Prostate gland (tissue), 2 donors: Measurements from ENCODE around the gene TSPAN18. TPM values are rescaled to one million over a fixed set of nuclear protein-coding genes. Genes with fewer than 3 reads are reported as not detected.

Experiments
- DNase-seq: peaks from one replicate; pipeline ENCODE4 v3.0.0-alpha.2; 2019; ENCODE audit warnings: low spot score
- H3K27ac ChIP-seq, 2 donors: fragments of 200-600 bp; sonication (generic); 2 replicates each; pipeline ENCODE4 v1.5.1; 2017 to 2019
- H3K27me3 ChIP-seq: fragments of 200-600 bp; sonication (generic); replicated peaks from 2 replicates; pipeline ENCODE4 v1.5.1; 2019; ENCODE audit not compliant: insufficient read depth
- H3K36me3 ChIP-seq, 2 donors: fragments of 200-600 bp; sonication (generic); 1 replicate in 1 of 2; 2 replicates in 1 of 2; pipeline versions ENCODE4 v1.5.1 to v1.8.1; 2017 to 2019
- H3K4me1 ChIP-seq: fragments of 200-600 bp; sonication (generic); replicated peaks from 2 replicates; pipeline ENCODE4 v1.5.1; 2019
- H3K4me3 ChIP-seq, 2 donors: fragments of 200-600 bp; sonication (generic); 2 replicates each; pipeline ENCODE4 v1.5.1; 2017 to 2019
- H3K9me3 ChIP-seq: fragments of 200-600 bp; sonication (generic); 2 replicates; pipeline ENCODE4 v1.5.1; 2017
- POLR2A ChIP-seq: fragments of 450-650 bp; IDR thresholded peaks from one replicate; pipeline ENCODE4 v1.6.1; 2016; ENCODE audit warnings: antibody characterized with exemption, mild to moderate bottlenecking
- POLR2AphosphoS5 ChIP-seq: sonication (generic); formaldehyde crosslinking; IDR thresholded peaks from one replicate; pipeline ENCODE4 v1.6.1; 2017; ENCODE audit warnings: antibody characterized with exemption
- WGBS: methylation state at CpG from one replicate; pipeline ENCODE4 v1.1.5; 2018; 5-methylcytosine and 5-hydroxymethylcytosine counted together
- intact Hi-C: fragments of 100-400 bp; cut with DNase I; formaldehyde crosslinking; loops from one replicate; pipeline ENCODE4 v1.14.2; 2022
- total RNA-seq, 2 donors: library from RNA; depleted of rRNA; stranded (reverse); fragments of >200 nt; gene quantifications; one replicate each; pipeline ENCODE4 v1.1.0, GENCODE V29; 2016
- TF ChIP-seq, protein P1 (sequence below), 4 experiments: fragments of 200-600 bp in 2 of 4; fragments of 450-650 bp in 2 of 4; sonication (generic) in 2 of 4; IDR thresholded peaks; 1 replicate in 3 of 4; 2 replicates in 1 of 4; pipeline ENCODE4 v1.5.1; 2016 to 2019; ENCODE audit warnings: antibody characterized with exemption in 4 of 4, mild to moderate bottlenecking in 2 of 4, moderate library complexity in 2 of 4

Gene TSPAN18
- total RNA-seq, 2 donors from 2014 or later: 4.1 to 6.6 TPM

DNA sequence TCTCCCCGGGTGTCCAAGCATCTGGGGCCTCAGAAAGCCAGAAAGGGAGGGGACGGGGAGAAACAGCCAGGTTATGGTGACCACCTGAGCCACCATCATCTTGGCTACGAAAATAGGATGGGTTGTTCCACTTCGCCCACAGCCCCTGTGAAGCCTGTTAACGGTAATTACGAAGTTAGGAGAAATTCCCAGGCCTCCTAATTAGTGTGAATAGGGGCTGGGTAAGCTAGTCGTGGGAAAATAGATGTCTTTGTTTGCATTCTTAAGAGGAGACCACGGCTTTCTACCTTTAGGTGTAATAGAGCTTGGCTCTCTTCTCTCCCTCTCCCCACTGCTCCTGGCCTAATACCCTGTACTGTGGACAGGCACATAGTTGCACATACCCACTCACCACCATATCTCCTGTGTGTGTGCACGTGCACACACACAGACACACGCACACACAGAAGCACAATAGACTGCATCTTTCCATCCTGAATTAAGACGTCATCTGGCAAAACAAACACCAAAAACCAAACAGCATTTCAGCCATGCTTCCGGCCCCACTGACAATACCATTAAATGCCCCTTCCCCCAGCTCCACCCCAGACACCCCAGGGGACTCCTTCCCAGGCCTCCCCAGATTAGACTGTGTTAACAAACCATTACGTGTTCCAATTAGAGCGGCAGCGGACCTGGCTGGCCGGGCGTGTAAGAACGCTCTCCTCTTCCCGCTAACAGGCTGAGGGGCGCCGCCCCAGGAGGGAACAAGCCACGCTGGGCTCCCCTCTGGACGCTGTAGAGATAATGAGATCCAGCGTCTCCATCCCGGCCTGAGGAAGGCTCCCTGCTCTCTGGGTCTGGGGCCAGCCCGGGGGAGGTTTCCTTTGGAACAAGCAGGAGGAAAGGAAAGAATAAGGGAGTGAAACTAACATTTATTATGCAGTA is 151.1 kb downstream of the TSPAN18 start:
- 59% methylated on average over 26 of the region's 26 CpGs for WGBS
- Histone ChIP-seq H3K9me3 (no peaks in the 10 kb centered on the region), H3K4me1 (no peaks in the 10 kb centered on the region), H3K27me3 (no peaks in the 10 kb centered on the region), H3K36me3 (no peaks in the 10 kb centered on the region), H3K27ac (no peak overlapping the region), H3K4me3 (no peak overlapping the region)
- TF ChIP-seq POLR2AphosphoS5 (no peak), POLR2A (no peak)
- TF ChIP-seq, protein P1, sequence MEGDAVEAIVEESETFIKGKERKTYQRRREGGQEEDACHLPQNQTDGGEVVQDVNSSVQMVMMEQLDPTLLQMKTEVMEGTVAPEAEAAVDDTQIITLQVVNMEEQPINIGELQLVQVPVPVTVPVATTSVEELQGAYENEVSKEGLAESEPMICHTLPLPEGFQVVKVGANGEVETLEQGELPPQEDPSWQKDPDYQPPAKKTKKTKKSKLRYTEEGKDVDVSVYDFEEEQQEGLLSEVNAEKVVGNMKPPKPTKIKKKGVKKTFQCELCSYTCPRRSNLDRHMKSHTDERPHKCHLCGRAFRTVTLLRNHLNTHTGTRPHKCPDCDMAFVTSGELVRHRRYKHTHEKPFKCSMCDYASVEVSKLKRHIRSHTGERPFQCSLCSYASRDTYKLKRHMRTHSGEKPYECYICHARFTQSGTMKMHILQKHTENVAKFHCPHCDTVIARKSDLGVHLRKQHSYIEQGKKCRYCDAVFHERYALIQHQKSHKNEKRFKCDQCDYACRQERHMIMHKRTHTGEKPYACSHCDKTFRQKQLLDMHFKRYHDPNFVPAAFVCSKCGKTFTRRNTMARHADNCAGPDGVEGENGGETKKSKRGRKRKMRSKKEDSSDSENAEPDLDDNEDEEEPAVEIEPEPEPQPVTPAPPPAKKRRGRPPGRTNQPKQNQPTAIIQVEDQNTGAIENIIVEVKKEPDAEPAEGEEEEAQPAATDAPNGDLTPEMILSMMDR (IDR thresholded peaks at IDR 0.05): no peak
- DNase-seq: no peak
- intact Hi-C loops: no loop called here

DNA sequence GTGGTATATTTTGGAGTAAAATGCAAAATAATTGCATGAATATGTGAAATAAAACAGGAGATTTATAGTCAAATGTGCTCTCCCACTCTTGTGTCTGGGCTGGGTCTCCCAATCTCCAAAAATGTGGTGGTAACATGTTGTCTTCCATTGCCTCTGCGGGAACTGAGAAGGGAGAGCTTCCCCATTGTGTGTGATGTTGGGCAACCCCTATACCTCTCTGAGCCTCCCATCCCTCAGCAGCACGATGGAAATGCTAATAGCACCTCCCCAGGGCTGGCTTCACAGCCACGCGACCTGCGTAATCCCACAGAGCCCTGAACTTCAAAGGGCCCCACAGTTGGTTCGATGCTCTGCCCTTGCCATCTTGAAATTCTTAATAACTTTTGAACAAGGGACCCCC is 151.9 kb downstream of the TSPAN18 start:
- Histone ChIP-seq H3K4me1 (no peaks in the 10 kb centered on the region), H3K27ac (no peak overlapping the region), H3K36me3 (no peaks in the 10 kb centered on the region), H3K27me3 (no peaks in the 10 kb centered on the region), H3K4me3 (no peak overlapping the region), H3K9me3 (no peaks in the 10 kb centered on the region)
- WGBS: 84% methylated on average over 6 of the region's 6 CpGs
- TF ChIP-seq POLR2A (no peak), POLR2AphosphoS5 (no peak)
- TF ChIP-seq, protein P1 (IDR thresholded peaks at IDR 0.05): no peak
- intact Hi-C loops: no loop called here
- no peak for DNase-seq

DNA sequence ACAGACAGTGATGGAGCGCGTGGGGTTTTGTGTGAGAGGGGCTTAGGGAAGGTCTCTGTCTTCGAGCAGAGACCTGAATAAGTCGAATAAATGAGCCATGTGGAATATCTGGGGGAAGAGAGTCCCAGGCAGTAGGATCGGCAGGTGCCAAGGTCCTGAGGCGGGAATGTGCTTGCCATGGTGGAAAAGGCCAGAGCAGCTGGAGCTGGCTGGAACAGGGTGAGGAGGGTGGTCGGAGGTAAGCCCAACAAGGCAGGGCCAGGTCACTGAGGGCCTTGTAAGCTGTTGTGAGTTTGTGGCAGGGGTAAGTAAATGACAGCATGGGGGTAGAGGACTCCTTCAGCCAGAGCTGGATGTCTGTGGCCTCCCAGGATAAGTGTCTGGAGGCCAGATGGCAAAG is 152.7 kb downstream of the TSPAN18 start:
- intact Hi-C loops: no loop called here
- WGBS: 91% methylated on average over 7 of the region's 7 CpGs
- Histone ChIP-seq H3K4me1 (no peaks in the 10 kb centered on the region), H3K27ac (no peak overlapping the region), H3K36me3 (no peaks in the 10 kb centered on the region), H3K27me3 (no peaks in the 10 kb centered on the region), H3K9me3 (no peaks in the 10 kb centered on the region), H3K4me3 (no peak overlapping the region)
- TF ChIP-seq, protein P1 (IDR thresholded peaks at IDR 0.05): no peak
- TF ChIP-seq POLR2A: no peak
- no peak for TF ChIP-seq POLR2AphosphoS5
- no peak for DNase-seq

DNA sequence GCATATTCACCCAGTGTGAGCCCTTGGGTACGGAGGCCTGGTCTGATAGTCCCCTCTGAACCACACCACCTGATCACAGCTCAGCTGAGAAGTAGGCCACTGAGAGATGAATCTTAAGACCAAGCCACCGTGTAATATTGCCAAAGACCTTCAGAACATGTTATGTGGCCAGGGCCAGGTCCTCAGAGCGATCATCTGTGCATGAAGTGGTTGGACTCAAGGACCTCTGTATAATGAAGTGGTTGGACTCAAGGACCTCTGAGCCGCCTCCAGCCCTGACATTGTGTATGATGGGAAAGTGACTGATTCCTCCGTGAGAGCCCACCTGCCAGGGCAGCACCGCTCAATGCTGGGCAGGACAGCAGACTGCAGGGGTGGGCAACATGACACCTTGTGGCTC is 153.7 kb downstream of the TSPAN18 start:
- WGBS: 87% methylated on average over 6 of the region's 6 CpGs
- no peak overlapping the region for H3K27ac ChIP-seq
- no peaks in the 10 kb centered on the region for H3K36me3 ChIP-seq

More for the DNA sequence above, 153.7 kb downstream of the TSPAN18 start:
- intact Hi-C loops: no loop called here
- DNase-seq: no peak
- Histone ChIP-seq H3K4me3 (no peak overlapping the region), H3K9me3 (no peaks in the 10 kb centered on the region), H3K27me3 (no peaks in the 10 kb centered on the region), H3K4me1 (no peaks in the 10 kb centered on the region)
- TF ChIP-seq POLR2A (no peak), POLR2AphosphoS5 (no peak)
- TF ChIP-seq, protein P1 (IDR thresholded peaks at IDR 0.05): no peak
